NB4 (cell line): Measurements from ENCODE around the gene RSRC1.

Experiments used
- CTCF ChIP-seq: IDR thresholded peaks from one replicate; pipeline ENCODE4 v1.5.1; 2012; ENCODE audit warnings: low read depth, low read length
- POLR2A ChIP-seq: IDR thresholded peaks from 2 replicates; pipeline ENCODE4 v1.6.1; 2011; ENCODE audit warnings: mild to moderate bottlenecking; ENCODE audit not compliant: insufficient read length; ENCODE audit errors: extremely low read depth

DNA sequence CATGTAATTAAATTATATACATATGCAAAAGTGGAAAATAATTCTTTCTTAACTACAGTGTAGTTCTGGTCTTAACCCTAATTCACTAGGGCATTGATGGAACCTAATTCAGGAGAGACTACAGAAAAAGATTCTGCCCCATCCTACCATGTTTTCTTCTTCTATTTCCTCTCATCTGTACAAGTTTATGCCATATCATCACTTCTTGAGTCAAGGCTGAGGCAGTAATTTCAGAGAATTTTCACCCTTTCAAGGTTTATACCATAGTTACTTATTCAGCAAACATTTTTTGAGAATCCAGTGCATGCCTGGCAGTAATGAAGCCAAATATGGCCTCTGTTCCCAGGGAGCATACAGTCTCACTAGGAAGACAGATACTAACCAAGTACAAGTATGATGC, 37.1 kb upstream of the RSRC1 start:
- no peak for TF ChIP-seq CTCF
- no peak for TF ChIP-seq POLR2A
